Gastrocnemius medialis (tissue), 4 donors: ENCODE measurements around the gene FRMD6.

Experiments
- CTCF ChIP-seq, 5 experiments: fragments of 450-650 bp in 3 of 5; fragments of 200-600 bp in 2 of 5; sonication (generic) in 2 of 5; IDR thresholded peaks in 4 of 5; conservative IDR thresholded peaks in 1 of 5; 1 replicate in 4 of 5; 2 replicates in 1 of 5; pipeline ENCODE4 v1.5.1; 2016 to 2019; ENCODE audit warnings: antibody characterized with exemption in 5 of 5, mild to moderate bottlenecking in 3 of 5, moderate library complexity in 3 of 5
- POLR2A ChIP-seq, 2 donors: fragments of 450-650 bp; IDR thresholded peaks; one replicate each; pipeline ENCODE4 v1.6.1; 2017; ENCODE audit warnings: antibody characterized with exemption in 2 of 2, mild to moderate bottlenecking in 2 of 2, moderate library complexity in 2 of 2

DNA sequence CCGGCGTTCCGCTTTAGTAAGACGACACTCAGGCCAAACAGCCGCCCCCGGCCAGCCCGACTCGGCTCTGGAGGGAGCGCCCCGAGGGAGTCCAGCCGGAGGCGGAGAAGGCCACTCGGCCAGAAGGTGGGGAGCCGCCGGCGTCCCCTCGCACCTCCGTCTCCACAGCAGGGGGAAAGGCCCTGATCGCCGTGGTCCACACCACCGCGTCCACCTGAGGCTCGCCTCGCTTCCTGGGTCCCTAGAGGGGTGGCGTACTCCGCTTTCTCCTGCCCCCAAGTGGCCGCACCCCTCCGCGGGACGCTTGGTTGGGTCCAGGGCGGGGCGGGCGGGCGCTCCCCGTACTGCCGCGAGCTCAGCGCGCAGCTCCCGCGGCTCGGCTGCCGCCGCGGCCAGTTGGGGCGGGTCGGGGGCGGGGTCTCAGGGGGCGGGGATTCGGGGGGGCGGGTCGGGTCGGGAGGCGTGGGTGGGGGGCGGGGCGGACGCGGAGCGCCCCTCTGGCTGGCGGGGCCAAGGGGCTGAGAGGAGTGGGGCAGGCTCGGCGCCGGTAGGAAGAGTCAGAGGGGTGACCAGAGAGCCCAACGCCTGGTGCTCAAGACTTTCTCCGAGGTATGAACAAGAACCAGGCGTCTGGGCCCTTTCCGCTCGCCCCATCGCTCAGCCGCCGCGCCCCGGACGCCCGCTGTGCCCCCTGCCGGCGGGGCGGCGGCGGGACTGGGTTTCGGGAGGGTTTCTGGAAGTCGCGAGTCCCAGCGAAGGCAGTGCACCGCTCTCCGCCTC is at the start of gene FRMD6:
- TF ChIP-seq CTCF (IDR thresholded peaks at IDR 0.05 in 4 of 5, conservative IDR thresholded peaks at IDR 0.05 in 1 of 5) (peak; percentile 78 to 93 (median 84)), POLR2A (IDR thresholded peaks at IDR 0.05) (peak; percentile 19 to 35)
